HCT116 (cell line): ENCODE results near the gene MYLK3. TPM values are rescaled to one million over a fixed set of nuclear protein-coding genes. Genes with fewer than 3 reads are reported as not detected.

Experiments used
- ATAC-seq: fragments of 200-7000 bp; cut with Tn5 transposase; 2 replicates; pipeline ENCODE4 v1.9.1; 2020; ENCODE audit warnings: mild to moderate bottlenecking, moderate library complexity
- BruUV-seq: library from RNA; stranded (reverse); fragments of 400-500 nt; replicated peaks from 2 replicates; lab custom pipeline; 2021; lab: Mats Ljungman, UMichigan
- CTCF ChIA-PET: fragments of 300-600 bp; sonication (Branson Sonifier 250); formaldehyde crosslinking; loops from one replicate; lab custom pipeline; 2021; ENCODE audit warnings: antibody characterized with exemption; lab: Charles Lee
- POLR2A ChIA-PET: fragments of 300-600, 350-600 bp; sonication (Branson Sonifier 250); formaldehyde crosslinking; loops from one replicate; lab custom pipeline; 2021; ENCODE audit warnings: antibody characterized with exemption; lab: Charles Lee
- RAD21 ChIA-PET, 2 experiments: fragments of 300-600 bp; sonication (Branson Sonifier 250); formaldehyde crosslinking; loops; one replicate each; lab custom pipeline; 2023; ENCODE audit warnings: low total read pairs in 2 of 2; ENCODE audit not compliant: uncharacterized antibody in 2 of 2, unreplicated experiment in 2 of 2, low non-redundant PET in 1 of 2; lab: Charles Lee
- DNase-seq: peaks from one replicate; pipeline ENCODE4 v3.0.0-alpha.2; 2010; ENCODE audit warnings: low read depth, low spot score
- H2AFZ ChIP-seq: fragments of 200-600 bp; shearing (Covaris generic), sonication (generic); 2 replicates; pipeline ENCODE4 v1.6.1; 2017; ENCODE audit warnings: low read depth, mixed run types, mixed read lengths, antibody characterized with exemption, low read length; ENCODE audit not compliant: poor library complexity, severe bottlenecking
- H3K27ac ChIP-seq: 2 replicates; pipeline ENCODE4 v1.5.1; 2012; ENCODE audit warnings: low read depth, low read length
- H3K27me3 ChIP-seq: fragments of 200-600 bp; sonication (generic); 2 replicates; pipeline ENCODE4 v1.6.1; 2016; ENCODE audit warnings: mixed run types, low read length, mixed read lengths; ENCODE audit not compliant: insufficient read depth
- H3K36me3 ChIP-seq, 2 experiments: fragments of 200-500 bp in 1 of 2; fragments of 200-600 bp in 1 of 2; sonication (Bioruptor generic) in 1 of 2; sonication (generic) in 1 of 2; 2 replicates each; pipeline versions ENCODE4 v1.5.1 to v1.6.1; 2014 to 2016; ENCODE audit warnings: low read length in 2 of 2, inconsistent platforms in 1 of 2, mixed read lengths in 1 of 2, mixed run types in 1 of 2; ENCODE audit not compliant: insufficient read depth in 2 of 2, control insufficient read depth in 1 of 2
- H3K4me1 ChIP-seq, 2 experiments: fragments of 200-600 bp in 1 of 2; sonication (generic) in 1 of 2; 2 replicates each; pipeline versions ENCODE4 v1.5.1 to v1.6.1; 2012 to 2017; ENCODE audit warnings: low read length in 2 of 2, inconsistent platforms in 1 of 2, mild to moderate bottlenecking in 1 of 2, mixed read lengths in 1 of 2, mixed run types in 1 of 2, moderate library complexity in 1 of 2; ENCODE audit not compliant: insufficient read depth in 2 of 2, control insufficient read depth in 1 of 2
- H3K4me2 ChIP-seq: fragments of 200-600 bp; sonication (generic); 2 replicates; pipeline ENCODE4 v1.6.1; 2017; ENCODE audit warnings: mixed run types, low read length, mixed read lengths
- H3K4me3 ChIP-seq, 2 experiments: fragments of 200-600 bp in 1 of 2; sonication (generic) in 1 of 2; replicated peaks in 1 of 2; 2 replicates each; pipeline ENCODE4 v1.5.1; 2011 to 2016; ENCODE audit warnings: low read length in 2 of 2, control low read depth in 1 of 2, low read depth in 1 of 2, mild to moderate bottlenecking in 1 of 2, mixed read lengths in 1 of 2, mixed run types in 1 of 2
- H3K79me2 ChIP-seq: fragments of 200-600 bp; sonication (generic); 2 replicates; pipeline ENCODE4 v1.6.1; 2017; ENCODE audit warnings: mild to moderate bottlenecking, mixed run types, low read length, moderate library complexity, mixed read lengths; ENCODE audit not compliant: insufficient read depth
- H3K9ac ChIP-seq: fragments of 200-600 bp; sonication (generic); 2 replicates; pipeline ENCODE4 v1.6.1; 2016; ENCODE audit warnings: low read length, mixed read lengths
- H3K9me2 ChIP-seq: fragments of 200-600 bp; sonication (generic), shearing (Covaris generic); 2 replicates; pipeline ENCODE4 v1.6.1; 2017; ENCODE audit warnings: mixed run types, mild to moderate bottlenecking, moderate library complexity; ENCODE audit not compliant: insufficient read depth
- H3K9me3 ChIP-seq, 2 experiments: fragments of 200-500 bp in 1 of 2; fragments of 200-600 bp in 1 of 2; sonication (Bioruptor generic) in 1 of 2; sonication (generic) in 1 of 2; 2 replicates each; pipeline ENCODE4 v1.6.1; 2014 to 2017; ENCODE audit warnings: low read length in 2 of 2, mixed read lengths in 2 of 2, inconsistent platforms in 1 of 2, low read depth in 1 of 2, mild to moderate bottlenecking in 1 of 2, mixed run types in 1 of 2, moderate library complexity in 1 of 2; ENCODE audit not compliant: control insufficient read depth in 1 of 2, insufficient read depth in 1 of 2
- H4K20me1 ChIP-seq: fragments of 200-600 bp; sonication (generic), shearing (Covaris generic); 2 replicates; pipeline ENCODE4 v1.6.1; 2017; ENCODE audit warnings: mixed run types, mild to moderate bottlenecking, moderate library complexity; ENCODE audit not compliant: insufficient read depth
- CEBPB ChIP-seq: IDR thresholded peaks from 2 replicates; pipeline ENCODE4 v1.6.1; 2012; ENCODE audit warnings: low read depth
- EGR1 ChIP-seq: IDR thresholded peaks from 2 replicates; pipeline ENCODE4 v1.6.1; 2012; ENCODE audit warnings: low read depth
- ELF1 ChIP-seq: IDR thresholded peaks from 2 replicates; pipeline ENCODE4 v1.6.1; 2012; ENCODE audit warnings: low read depth, borderline replicate concordance
- EZH2 ChIP-seq: fragments of 200-600 bp; sonication (generic); IDR thresholded peaks from 2 replicates; pipeline ENCODE4 v1.6.1; 2017; ENCODE audit warnings: antibody characterized with exemption, mixed run types
- EZH2phosphoT487 ChIP-seq: fragments of 200-600 bp; IDR thresholded peaks from 2 replicates; pipeline ENCODE4 v1.6.1; 2018; ENCODE audit warnings: antibody characterized with exemption, borderline replicate concordance
- FOSL1 ChIP-seq: IDR thresholded peaks from 2 replicates; pipeline ENCODE4 v1.6.1; 2012; ENCODE audit warnings: low read depth
- JUND ChIP-seq: IDR thresholded peaks from 2 replicates; pipeline ENCODE4 v1.6.1; 2012
- POLR2A ChIP-seq: IDR thresholded peaks from 2 replicates; pipeline ENCODE4 v1.7.0; 2011; ENCODE audit warnings: borderline replicate concordance; ENCODE audit not compliant: insufficient read depth, insufficient read length; ENCODE audit errors: extremely low read depth
- POLR2AphosphoS5 ChIP-seq: IDR thresholded peaks from 2 replicates; pipeline ENCODE4 v1.6.1; 2011; ENCODE audit warnings: mild to moderate bottlenecking, low read depth, low read length, moderate library complexity
- RAD21 ChIP-seq: IDR thresholded peaks from 2 replicates; pipeline ENCODE4 v1.6.1; 2012; ENCODE audit warnings: low read depth, mild to moderate bottlenecking
- SIN3A ChIP-seq: IDR thresholded peaks from 2 replicates; pipeline ENCODE4 v1.6.1; 2012; ENCODE audit warnings: low read depth
- SP1 ChIP-seq: IDR thresholded peaks from 2 replicates; pipeline ENCODE4 v1.6.1; 2012; ENCODE audit warnings: low read depth
- TCF7L2 ChIP-seq: IDR thresholded peaks from 2 replicates; pipeline ENCODE4 v1.7.0; 2011; ENCODE audit warnings: borderline replicate concordance, inconsistent platforms; ENCODE audit not compliant: insufficient read depth, insufficient read length; ENCODE audit errors: extremely low read depth
- YY1 ChIP-seq: IDR thresholded peaks from 2 replicates; pipeline ENCODE4 v1.6.1; 2011; ENCODE audit warnings: low read length, low read depth, moderate library complexity, mild to moderate bottlenecking; ENCODE audit not compliant: insufficient replicate concordance; ENCODE audit errors: extremely low read depth
- intact Hi-C: fragments of 100-400 bp; cut with micrococcal nuclease; formaldehyde crosslinking; loops from 2 replicates; pipeline ENCODE4 v1.10.0; 2022
- total RNA-seq: library from RNA; stranded (reverse); gene quantifications from one replicate; pipeline ENCODE4 v1.2.1, GENCODE V29; 2021; ENCODE audit not compliant: unreplicated experiment
- TF ChIP-seq, protein P1 (sequence below): IDR thresholded peaks from 2 replicates; pipeline ENCODE4 v1.6.1; 2012
- TF ChIP-seq, protein P2 (sequence below), 3 experiments: fragments of 200-600 bp in 1 of 3; sonication (generic) in 1 of 3; IDR thresholded peaks in 2 of 3; conservative IDR thresholded peaks in 1 of 3; 2 replicates each; pipeline ENCODE4 v1.5.1; 2012 to 2017; ENCODE audit warnings: low read depth in 2 of 3, low read length in 2 of 3, antibody characterized with exemption in 1 of 3, borderline replicate concordance in 1 of 3, control low read depth in 1 of 3, mild to moderate bottlenecking in 1 of 3, mixed read lengths in 1 of 3, mixed run types in 1 of 3, moderate library complexity in 1 of 3; ENCODE audit not compliant: insufficient read depth in 1 of 3
- TF ChIP-seq, protein P3 (sequence below): IDR thresholded peaks from 2 replicates; pipeline ENCODE4 v1.6.1; 2012; ENCODE audit warnings: low read depth
- TF ChIP-seq, protein P4 (sequence below): IDR thresholded peaks from 2 replicates; pipeline ENCODE4 v1.6.1; 2011; ENCODE audit warnings: mild to moderate bottlenecking, low read length, moderate library complexity; ENCODE audit not compliant: insufficient replicate concordance; ENCODE audit errors: extremely low read depth
- TF ChIP-seq, protein P5 (sequence below): IDR thresholded peaks from 2 replicates; pipeline ENCODE4 v1.6.1; 2012

MYLK3 gene
- total RNA-seq, 1 experiment from 2014 or later = 0.22 TPM

DNA sequence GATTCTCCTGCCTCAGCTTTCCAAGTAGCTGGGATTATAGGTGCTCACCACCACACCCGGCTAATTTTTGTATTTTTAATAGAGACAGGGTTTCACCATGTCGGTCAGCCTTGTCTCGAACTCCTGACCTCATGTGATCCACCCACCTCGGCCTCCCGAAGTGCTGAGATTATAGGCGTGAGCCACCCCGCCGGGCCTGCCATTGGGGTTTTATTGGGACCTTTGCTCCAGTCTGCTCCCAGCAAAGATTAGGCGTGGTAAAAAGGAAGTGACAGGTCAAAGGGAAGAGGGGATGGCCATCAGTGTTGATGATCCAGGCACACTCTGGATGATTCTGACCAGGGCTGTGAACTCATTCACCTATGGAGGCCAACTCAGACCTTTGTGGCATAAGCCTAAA is 20.5 kb downstream of the MYLK3 start:
- Histone ChIP-seq H3K9me3 (no peaks in the 10 kb centered on the region), H2AFZ (no peak overlapping the region), H3K27me3 (no peaks in the 10 kb centered on the region), H3K4me1 (no peaks in the 10 kb centered on the region), H3K79me2 (no peaks in the 10 kb centered on the region), H3K9ac (no peak overlapping the region), H3K4me3 (no peak overlapping the region), H3K36me3 (no peaks in the 10 kb centered on the region), H3K9me2 (no peaks in the 10 kb centered on the region), H3K4me2 (no peak overlapping the region), H3K27ac (no peak overlapping the region), H4K20me1 (no peaks in the 10 kb centered on the region)
- intact Hi-C loops = no loop called here
- RAD21 ChIA-PET = no interaction called here
- POLR2A ChIA-PET = no interaction called here
- ATAC-seq (no peak), DNase-seq (no peak)
- BruUV-seq = no TSS peak
- TF ChIP-seq SP1 = no peak
- TF ChIP-seq, protein P1, sequence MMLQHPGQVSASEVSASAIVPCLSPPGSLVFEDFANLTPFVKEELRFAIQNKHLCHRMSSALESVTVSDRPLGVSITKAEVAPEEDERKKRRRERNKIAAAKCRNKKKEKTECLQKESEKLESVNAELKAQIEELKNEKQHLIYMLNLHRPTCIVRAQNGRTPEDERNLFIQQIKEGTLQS = no peak
- no peak for TF ChIP-seq FOSL1
- TF ChIP-seq ELF1 = no peak
- TF ChIP-seq EZH2phosphoT487 = no peak
- TF ChIP-seq POLR2AphosphoS5 = no peak
- TF ChIP-seq POLR2A = no peak
- TF ChIP-seq, protein P2, sequence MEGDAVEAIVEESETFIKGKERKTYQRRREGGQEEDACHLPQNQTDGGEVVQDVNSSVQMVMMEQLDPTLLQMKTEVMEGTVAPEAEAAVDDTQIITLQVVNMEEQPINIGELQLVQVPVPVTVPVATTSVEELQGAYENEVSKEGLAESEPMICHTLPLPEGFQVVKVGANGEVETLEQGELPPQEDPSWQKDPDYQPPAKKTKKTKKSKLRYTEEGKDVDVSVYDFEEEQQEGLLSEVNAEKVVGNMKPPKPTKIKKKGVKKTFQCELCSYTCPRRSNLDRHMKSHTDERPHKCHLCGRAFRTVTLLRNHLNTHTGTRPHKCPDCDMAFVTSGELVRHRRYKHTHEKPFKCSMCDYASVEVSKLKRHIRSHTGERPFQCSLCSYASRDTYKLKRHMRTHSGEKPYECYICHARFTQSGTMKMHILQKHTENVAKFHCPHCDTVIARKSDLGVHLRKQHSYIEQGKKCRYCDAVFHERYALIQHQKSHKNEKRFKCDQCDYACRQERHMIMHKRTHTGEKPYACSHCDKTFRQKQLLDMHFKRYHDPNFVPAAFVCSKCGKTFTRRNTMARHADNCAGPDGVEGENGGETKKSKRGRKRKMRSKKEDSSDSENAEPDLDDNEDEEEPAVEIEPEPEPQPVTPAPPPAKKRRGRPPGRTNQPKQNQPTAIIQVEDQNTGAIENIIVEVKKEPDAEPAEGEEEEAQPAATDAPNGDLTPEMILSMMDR (IDR thresholded peaks at IDR 0.05 in 2 of 3, conservative IDR thresholded peaks at IDR 0.05 in 1 of 3; ENCODE audit: borderline replicate concordance in 1 of 3, insufficient read depth in 1 of 3, low read depth in 2 of 3, low read length in 2 of 3) = no peak
- TF ChIP-seq SIN3A = no peak
- TF ChIP-seq EZH2 = no peak
- TF ChIP-seq, protein P3, sequence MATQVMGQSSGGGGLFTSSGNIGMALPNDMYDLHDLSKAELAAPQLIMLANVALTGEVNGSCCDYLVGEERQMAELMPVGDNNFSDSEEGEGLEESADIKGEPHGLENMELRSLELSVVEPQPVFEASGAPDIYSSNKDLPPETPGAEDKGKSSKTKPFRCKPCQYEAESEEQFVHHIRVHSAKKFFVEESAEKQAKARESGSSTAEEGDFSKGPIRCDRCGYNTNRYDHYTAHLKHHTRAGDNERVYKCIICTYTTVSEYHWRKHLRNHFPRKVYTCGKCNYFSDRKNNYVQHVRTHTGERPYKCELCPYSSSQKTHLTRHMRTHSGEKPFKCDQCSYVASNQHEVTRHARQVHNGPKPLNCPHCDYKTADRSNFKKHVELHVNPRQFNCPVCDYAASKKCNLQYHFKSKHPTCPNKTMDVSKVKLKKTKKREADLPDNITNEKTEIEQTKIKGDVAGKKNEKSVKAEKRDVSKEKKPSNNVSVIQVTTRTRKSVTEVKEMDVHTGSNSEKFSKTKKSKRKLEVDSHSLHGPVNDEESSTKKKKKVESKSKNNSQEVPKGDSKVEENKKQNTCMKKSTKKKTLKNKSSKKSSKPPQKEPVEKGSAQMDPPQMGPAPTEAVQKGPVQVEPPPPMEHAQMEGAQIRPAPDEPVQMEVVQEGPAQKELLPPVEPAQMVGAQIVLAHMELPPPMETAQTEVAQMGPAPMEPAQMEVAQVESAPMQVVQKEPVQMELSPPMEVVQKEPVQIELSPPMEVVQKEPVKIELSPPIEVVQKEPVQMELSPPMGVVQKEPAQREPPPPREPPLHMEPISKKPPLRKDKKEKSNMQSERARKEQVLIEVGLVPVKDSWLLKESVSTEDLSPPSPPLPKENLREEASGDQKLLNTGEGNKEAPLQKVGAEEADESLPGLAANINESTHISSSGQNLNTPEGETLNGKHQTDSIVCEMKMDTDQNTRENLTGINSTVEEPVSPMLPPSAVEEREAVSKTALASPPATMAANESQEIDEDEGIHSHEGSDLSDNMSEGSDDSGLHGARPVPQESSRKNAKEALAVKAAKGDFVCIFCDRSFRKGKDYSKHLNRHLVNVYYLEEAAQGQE = no peak
- no peak for TF ChIP-seq RAD21
- TF ChIP-seq YY1 = no peak
- no peak for TF ChIP-seq EGR1
- TF ChIP-seq TCF7L2 = no peak
- no peak for TF ChIP-seq JUND
- TF ChIP-seq CEBPB = no peak
- TF ChIP-seq, protein P4, sequence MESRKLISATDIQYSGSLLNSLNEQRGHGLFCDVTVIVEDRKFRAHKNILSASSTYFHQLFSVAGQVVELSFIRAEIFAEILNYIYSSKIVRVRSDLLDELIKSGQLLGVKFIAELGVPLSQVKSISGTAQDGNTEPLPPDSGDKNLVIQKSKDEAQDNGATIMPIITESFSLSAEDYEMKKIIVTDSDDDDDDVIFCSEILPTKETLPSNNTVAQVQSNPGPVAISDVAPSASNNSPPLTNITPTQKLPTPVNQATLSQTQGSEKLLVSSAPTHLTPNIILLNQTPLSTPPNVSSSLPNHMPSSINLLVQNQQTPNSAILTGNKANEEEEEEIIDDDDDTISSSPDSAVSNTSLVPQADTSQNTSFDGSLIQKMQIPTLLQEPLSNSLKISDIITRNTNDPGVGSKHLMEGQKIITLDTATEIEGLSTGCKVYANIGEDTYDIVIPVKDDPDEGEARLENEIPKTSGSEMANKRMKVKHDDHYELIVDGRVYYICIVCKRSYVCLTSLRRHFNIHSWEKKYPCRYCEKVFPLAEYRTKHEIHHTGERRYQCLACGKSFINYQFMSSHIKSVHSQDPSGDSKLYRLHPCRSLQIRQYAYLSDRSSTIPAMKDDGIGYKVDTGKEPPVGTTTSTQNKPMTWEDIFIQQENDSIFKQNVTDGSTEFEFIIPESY = no peak
- TF ChIP-seq, protein P5, sequence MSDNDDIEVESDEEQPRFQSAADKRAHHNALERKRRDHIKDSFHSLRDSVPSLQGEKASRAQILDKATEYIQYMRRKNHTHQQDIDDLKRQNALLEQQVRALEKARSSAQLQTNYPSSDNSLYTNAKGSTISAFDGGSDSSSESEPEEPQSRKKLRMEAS = no peak
- CTCF ChIA-PET = no interaction called here
